CD4-positive, alpha-beta T cell treated with Interleukin-6 for 4 hours (primary cell): ENCODE results near the gene LSMEM2.
"Not testable (repeated sequence)": the region's sequence is repeated elsewhere in the genome, so short reads cannot be mapped to it uniquely, and the experiment has no call there.

Experiments used
- DNase-seq: peaks from one replicate; pipeline ENCODE4 v3.0.0-alpha.2; 2020; ENCODE audit warnings: mixed read lengths

Gene LSMEM2

DNA sequence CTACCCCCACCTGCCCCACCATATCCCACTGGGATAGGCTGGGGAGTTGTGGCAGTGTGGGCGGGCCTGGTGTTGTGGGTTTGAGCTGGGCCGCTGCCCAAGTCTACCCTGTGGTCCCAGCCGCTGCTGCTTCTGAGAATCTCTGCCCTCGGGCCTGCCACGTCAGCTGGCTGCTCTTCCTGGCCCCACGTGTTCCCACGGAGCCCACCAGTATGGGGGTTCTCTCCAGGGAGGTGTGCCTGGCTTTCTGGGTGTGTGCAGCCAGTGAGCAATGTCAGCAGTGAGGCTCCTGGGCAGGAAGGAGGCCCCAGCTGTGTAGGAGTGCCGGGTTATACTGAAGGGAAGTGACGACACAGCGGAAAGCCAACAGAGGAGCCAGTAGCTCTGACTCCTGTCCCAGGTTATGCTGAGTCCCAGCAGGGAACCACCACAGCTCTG lies 32.4 kb upstream of the LSMEM2 start:
- DNase-seq, result peak; percentile 83

DNA sequence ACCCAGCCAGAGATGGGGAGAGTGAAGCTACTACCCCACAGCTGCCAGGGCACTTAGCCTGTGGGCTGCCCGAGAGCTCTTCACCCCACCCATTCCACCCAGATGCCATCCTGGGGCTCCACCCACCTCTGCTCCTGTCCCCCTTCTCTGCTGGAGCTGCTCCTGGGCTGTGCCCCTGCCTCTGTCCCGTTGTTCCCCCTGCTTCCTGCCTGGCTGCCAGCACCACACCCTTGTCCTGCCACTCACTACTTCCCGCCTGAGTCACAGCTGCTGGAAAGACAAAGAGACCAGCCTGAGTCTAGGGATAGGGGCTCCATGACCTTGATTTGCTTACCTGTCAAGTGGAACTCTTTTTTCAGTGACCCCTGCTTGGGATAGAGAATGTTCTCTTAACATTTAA lies 30.5 kb upstream of the LSMEM2 start:
- DNase-seq, result no peak

DNA sequence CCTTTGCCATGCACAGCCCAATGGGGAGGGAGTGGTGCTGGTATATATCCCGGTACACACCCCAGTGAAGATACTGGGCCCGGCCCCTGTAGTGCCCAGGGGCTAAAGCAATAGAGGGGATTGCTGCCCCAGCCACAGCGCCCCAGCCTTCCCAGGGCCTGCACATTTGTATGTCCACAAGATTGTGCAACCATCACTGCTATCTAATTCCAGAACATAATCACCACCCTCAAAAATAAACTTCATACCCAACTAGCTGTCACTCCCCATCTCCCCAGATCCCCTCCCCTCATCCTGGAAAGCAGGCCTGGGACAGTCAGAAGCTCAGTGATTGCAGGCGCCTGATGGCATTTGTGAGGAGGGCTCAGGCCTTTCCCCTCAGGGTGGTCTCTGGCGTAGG lies 29.4 kb upstream of the LSMEM2 start:
- no peak for DNase-seq

DNA sequence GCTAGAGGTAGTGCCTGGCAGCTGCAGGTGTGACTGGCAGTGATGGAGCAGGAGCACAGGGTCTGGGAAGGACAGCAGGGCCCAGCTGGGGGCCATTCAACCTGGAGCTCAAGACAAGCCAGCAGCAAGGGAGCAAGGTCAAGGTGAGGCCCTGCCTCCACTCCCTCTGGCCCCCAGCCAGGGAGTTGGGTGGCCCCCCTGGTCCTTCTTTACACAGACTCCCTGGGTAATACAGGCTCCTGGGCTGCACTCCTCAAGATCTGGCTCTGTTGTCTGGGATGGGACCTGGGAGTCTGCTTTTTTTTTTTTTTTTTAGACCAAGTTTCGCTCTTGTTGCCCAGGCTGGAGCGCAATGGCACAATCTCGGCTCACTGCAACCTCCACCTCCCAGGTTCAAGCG lies 28.4 kb upstream of the LSMEM2 start:
- DNase-seq, result no peak

DNA sequence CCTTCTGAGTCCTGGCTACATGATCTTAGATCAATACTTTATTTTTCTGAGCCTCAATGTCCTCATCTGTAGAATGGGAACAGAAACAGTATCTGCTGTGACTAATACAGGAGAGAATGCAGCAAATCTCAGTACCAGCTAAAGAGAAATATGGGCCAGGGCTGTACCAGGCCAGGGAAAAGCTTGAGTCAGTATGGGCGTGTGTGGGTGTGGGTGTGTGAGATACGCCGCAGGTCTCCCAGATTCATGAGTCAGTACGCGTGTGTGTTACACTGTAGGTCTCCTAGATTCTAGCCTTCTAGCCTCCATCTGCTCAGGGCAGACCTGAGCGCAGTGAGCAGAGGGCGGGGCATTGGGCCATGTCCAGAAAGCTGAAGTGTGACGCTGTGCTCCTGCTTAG lies 27.7 kb upstream of the LSMEM2 start:
- no peak for DNase-seq

DNA sequence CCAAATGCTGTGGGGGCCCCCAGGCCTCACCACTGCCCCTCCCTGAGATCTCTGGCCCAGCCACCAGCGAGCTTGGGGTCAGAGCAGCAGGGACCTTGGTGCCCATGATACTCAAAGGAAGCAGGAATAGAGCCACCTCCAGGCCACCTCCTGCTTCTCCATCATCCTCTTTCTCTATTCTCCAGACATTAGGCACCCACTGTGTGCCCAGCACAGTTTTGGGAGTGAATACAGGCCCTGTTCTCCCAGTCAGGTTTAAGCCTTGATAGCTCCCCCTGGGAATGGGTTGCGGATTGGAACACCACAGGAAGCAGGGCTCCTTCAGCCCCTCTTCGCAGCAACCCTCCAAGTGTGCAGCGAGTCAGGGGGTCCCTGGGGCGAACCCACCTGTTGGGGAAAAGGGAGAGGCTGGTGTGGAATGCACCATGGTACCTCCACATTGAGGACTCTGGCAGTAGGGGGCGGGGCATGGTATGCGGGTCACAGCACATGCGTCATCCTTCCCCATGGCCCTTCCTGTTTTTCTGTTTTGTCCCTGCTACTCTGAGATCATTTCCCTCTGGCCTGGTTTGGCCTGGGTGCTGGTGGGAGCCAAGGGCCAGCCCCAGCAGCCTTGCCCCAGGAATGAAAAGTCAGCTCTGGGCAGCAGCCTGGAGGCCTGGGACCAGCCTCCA lies 24.2 kb upstream of the LSMEM2 start:
- no peak for DNase-seq

DNA sequence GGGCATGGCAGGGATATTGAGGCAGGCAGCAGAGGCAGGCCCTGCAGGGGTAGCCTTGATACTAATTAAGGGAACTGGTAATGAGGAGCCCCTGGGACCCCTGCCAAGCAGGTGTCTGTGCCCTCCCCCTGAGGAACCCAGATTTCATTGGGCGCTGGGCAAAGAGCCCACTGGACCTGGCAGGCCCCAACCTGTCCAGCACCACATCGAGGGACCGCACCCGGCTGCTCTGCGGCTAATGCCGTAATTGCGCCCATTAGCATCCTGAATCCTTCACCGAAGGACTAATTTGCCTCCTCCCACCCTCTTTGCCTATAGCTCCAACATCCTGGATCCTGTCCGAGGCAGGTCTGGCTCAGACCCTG lies 23.7 kb upstream of the LSMEM2 start:
- no peak for DNase-seq

DNA sequence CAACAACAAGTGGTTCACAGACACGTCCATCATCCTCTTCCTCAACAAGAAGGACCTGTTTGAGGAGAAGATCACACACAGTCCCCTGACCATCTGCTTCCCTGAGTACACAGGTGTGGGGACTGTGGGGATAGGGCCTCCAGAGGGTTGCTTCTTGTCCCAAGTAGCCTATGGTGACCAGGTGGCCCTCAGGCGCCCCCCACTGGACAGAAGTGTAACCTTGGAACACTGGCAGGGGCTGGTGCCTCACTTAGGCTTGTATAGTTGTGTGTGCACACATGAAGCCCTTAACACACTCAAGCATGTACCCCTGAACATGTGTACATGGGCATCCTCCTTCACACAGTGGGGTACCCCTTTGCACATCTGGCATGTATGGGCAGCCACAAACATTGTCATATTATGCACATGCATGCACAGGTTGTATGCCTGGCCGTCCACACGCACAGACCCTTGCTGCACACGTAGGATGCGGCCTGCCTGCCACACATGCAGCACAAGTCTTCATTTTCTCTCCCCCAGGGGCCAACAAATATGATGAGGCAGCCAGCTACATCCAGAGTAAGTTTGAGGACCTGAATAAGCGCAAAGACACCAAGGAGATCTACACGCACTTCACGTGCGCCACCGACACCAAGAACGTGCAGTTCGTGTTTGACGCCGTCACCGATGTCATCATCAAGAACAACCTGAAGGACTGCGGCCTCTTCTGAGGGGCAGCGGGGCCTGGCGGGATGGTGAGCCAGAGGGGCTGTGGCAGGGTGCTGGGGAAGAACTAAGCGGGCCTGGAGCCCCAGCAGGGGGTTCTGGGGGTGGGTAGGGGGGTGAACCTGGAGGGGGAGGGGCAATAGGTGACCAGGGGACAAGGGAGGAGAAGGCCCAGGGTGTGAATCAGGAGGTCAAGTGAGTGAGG lies 21.7 kb upstream of the LSMEM2 start:
- peak; percentile 56 for DNase-seq

DNA sequence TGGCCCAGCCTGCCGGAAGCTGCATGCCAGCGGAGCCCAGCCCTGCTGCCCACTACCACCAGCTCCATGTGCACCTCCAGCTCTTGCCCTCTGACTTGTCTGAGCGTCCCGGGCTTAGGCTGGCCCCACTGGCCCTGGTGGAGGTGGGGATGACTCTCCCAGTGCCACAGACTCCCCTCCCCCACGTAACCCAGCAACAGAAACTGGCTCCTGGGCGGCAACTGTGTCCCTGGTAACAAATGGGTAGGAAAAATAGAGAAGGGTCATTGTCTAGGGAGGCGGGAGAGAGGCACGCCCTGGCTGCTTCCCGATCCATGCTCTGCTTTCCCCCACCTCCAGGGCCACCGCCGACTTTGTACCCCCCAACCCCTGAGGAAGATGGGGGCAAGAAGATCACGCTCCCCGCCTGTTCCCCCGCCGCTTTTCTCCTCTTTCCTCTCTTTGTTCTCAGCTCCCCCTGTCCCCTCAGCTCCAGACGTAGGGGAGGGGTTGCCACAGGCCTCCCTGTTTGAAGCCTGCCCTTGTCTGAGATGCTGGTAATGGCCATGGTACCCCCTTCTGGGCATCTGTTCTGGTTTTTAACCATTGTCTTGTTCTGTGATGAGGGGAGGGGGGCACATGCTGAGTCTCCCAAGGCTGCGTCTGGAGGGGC lies 20.7 kb upstream of the LSMEM2 start:
- DNase-seq, result no peak

DNA sequence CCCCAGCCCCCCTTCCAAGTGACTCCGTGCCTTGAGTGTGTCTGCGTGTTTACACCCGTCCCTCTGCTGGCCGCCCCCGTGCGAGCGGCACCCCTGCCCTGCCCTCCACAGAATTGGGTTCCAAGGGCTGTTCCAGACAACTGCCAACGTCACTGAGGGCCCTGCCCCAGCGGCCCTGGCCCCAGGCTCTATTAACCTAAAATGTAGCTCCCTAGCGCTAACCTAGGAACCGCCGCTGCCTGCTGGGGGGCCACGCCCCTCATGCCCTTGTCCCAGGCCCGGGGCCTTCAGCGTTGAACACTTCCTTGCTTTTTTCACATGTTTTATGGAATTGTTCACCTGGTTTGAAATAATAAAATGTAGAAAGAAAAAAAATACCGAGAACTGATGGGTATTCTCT lies 19.9 kb upstream of the LSMEM2 start:
- no peak for DNase-seq

DNA sequence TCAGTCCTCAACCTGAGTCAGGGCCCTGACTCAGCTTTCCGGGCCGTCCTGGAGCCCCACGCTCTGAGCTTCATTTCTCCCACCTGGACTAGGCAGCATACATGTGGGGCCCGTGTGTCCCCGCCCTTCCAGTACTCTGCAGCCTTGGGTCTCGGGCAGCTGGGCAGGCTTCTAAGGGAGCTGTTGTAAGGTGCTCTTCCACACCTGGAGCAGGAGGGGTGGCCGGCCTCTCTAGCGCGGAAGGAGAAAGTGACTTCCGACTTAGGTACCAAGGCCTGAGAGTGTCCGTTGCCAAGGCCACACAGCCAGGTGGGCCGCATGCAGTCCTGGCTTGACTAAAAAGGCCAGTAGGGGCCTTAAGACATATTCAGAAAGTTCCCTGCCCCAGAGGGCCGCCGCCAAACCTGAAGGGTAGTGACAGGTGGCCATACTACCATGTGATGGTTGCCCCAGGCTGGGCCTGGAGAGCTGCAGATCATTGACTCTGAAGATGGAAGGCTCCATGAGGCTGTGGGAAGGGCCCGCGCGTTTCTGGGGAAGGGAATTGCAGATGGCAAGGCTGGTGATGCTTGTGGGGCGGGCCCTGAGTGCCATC lies 19.4 kb upstream of the LSMEM2 start:
- no peak for DNase-seq

DNA sequence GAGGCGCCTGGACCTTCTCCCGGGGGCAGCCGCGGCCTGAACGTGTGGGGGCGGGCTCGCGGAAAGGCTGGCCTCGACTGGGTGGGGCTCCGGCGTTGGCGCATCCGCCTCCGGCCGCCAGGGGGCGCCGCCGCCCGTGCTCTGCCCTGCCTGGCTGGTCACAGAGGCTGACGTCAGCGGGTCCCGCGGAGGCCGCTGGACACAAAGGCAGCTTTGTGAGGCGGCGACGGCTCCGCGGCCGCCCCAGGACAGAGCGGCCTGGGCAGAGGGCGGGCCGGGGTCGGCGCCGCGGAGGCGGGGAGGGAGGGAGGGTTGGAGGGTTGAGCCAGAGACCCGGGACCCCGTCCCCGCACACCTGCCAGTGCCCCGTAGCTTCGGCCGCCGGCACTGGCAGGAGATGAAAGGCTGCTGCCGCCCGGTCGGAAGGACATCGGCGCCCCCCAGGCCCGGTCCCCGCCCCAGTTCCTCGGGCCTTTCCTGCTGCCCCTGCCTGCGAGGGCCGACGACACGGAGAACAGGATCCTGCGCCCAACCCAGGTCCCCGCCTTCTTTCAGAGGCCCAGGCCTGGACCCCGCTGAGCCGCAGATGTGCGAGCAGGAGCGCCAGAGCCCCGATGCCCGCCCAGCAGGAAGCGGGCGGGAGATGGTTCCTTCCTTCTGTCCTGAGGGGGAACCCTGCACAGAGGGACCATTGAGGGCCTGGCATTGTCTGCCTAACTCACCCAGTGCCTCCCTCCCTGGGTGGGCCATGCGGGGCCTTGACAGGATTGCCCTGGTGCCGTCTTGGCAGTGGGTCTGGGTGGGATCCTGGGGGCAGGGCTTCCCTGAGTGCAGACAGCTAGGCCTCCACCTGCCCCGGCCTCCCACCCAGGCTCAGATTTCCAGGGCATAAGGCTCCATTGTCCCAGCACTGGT lies 18.6 kb upstream of the LSMEM2 start:
- DNase-seq, result peak; percentile 84

DNA sequence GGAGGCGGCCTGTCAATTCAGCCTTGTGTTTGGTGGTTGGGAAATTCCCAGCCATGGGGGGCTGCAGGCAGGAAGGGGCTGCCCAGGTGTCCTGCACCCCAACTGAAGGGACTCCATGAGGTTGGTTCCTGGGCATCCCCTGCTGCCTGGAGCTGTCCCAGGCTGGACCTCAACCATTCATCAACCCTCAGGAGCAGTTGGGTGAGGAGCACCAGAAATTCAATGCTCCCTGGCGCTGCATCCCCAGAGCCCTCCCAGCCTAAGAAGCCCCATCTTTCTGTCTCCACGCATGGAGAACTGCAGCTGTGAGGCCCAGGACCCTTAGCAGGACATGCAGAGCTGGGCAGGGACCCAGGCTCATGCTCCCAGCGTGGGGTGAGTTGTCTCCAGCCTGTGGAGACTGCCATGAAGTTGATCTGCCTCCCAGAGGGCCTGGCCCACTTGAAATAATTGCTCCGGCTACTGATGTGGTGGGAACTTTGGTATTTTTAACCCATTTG lies 17.9 kb upstream of the LSMEM2 start:
- no peak for DNase-seq

DNA sequence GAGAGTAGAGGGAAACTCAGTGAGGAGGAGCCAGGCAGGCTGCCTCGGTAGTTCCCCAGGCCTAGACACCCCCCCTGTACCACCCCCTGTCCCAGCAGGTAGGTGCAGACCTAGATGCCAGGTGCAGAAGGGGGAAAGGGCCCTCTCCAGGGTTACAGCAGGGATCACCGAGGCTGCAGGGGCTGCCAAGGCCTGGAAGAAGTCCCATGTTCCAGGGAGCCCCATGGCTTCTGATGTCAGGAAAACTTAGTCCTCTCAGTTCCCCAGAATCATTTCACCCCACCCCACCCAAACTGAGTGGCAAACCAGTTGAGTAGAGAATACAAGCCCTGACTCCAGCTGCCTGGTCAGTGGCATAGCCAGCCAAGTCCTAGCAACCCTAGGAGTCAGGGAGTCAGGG lies 17.4 kb upstream of the LSMEM2 start:
- DNase-seq, result no peak

DNA sequence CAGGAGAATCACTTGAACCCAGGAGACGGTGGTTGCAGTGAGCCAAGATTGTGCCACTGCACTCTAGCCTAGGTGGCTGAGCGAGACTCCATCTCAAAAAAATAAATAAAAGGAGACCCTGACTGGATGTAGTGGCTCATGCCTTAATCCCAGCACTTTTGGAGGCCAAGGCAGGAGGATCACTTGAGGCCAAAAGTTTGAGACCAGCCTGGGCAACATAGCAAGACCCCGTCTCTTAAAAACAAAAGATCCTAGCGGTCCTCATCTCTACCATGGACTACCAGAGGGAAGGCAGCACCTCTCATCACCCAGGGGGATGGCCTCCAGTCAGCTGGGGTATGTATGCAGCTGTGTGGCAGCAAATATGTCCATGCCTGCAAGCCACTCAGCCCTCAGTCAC lies 16.7 kb upstream of the LSMEM2 start:
- not testable (repeated sequence) for DNase-seq

DNA sequence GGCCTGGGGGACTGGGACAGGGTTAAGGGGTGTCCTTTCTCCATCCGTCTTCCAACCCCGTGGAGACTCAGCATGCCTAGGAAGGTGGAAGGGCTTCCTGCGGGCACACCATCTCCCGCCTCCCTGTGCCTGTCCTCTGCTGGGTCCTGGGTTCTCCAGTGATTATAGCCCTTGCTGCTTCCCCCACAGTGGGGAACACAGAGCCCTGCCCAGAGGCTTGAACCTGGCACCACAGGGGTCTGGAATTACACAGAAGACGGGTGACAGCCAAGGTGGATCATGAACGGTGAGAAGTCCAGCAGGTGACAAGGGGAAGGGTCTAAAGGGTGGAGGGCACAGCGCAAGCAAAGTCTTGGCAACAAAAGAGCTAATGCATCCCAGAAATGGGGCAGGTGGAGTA lies 16.1 kb upstream of the LSMEM2 start:
- DNase-seq, result no peak

DNA sequence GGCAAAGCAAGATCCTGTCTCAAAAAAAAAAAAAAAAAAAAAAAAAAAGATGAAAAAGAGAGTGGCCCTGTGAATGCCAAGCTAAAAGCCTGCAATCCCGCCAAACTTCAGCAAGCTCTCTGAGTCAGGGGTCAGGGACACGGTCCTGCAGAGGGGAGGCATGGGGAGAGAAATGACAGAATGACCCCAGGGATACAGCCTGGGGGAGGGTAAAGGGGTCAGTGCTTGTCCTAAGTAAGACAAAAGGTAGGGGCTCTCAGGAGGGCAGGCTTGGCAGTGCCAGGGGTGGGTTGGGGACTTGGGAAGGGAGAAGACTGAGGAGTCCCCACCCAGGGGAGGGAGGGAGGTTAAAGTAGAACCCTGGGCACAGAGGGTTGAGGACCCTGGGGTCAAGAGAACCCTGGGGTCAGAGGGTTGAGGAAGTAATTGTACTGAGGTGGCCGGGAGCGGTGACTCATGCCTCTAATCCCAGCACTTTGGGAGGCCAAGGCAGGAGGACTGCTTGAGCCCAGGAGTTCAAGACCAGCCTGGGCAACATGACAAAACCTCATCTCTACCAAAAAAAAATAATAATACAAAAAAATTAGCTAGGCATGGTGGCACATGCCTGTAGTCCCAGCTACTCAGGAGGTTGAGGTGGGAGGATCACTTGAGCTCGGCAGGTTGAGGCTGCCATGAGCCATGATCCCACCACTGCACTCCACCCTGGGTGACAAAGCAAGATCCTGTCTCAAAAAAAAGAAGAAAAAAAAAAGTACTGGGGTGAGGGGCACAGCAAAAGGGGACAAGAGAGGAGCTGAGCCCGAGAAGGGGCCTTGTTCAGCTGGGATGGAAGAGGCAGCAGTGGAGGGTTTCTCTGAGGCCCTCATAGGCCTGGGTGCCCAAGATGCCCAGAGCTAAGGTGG lies 15.2 kb upstream of the LSMEM2 start:
- DNase-seq, result no peak

DNA sequence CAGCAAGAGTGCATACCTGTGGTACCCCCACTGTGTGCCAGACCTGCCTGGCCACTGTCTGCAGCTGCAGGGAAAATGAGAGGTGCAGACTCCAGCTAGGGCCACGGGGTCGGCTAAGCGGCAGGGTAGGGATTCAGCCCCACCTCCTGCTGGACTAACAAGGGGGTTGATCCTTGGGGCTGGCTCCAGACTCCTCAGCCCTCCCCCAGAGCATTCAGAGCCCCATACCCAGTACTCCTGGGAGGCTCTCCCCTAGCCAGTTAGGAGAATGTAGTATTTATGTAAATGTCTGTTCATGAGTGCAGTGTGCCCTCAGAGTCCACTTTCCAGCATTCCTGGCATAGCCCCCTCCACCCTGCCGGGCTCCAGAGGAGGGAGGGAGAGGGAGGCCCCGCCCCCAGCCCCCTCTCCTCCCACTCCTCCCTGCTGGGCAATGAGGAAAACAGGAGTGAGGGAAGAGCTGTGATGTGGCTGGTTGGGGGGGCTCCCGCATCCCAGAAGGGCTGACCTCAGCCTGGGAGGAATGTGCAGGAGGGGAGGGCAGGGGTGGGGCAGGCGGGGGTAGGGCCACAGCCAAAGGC lies 14.4 kb upstream of the LSMEM2 start:
- DNase-seq, result no peak

DNA sequence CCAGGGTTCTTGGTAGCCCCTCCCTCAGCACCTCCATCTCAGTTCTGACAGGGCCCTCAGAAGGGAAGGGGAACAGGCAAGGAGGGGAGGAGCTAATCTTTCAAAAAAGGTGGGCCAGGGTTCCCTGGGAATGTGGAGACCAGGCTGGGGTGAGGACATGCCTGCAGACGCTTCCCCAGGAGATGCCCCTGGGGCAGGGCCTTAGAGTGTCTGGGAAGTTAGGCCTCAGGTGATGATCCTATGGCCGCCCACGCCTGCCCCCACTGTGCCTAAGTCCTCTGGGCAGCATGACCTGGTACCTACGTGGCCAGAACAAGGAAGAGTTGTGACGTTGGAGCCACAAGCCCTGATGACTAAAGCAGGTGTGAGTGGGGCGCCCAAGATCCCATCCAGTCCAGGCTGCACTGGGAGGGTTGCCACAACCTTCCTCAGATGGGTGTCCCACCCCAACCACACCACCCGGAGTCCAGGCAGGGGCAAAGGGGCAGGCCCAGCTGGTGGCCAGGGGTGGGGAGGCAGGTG lies 13.9 kb upstream of the LSMEM2 start:
- no peak for DNase-seq

DNA sequence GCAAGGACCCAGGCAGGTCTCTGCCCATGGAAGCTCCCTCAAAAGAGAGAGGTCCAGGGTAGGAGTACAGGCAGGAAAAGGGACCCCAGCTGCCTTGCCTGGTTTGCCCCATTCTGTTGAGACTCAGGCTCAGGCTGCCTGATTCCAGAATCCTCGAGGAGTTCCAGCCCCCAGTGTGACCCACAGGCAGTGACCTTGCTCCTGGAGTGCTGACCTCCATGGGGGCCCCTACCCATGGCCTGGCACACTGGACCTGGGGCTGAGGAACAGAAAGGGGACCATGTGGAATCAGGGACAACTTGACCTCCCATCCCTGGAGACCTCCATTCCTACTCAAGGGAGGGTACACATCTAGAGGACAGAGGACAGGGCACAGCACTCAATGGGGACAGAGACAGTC lies 13.3 kb upstream of the LSMEM2 start:
- no peak for DNase-seq
